Naive B cell (primary cell): Measurements from ENCODE around the gene ZSWIM5. TPM values are rescaled to one million over a fixed set of nuclear protein-coding genes. Genes with fewer than 3 reads are reported as not detected.
"Not testable (repeated sequence)": the region's sequence is repeated elsewhere in the genome, so short reads cannot be mapped to it uniquely, and the experiment has no call there.

Experiments
- ATAC-seq, 2 donors: fragments of 150-1000 bp; cut with Tn5 transposase; 2 replicates each; pipeline ENCODE4 v1.10.0; 2021; ENCODE audit warnings: low read depth in 2 of 2, mild to moderate bottlenecking in 2 of 2, moderate library complexity in 2 of 2
- DNase-seq: peaks from one replicate; pipeline ENCODE4 v3.0.0; 2022
- H3K27ac Mint-ChIP-seq, 6 donors: one replicate each; pipeline ENCODE4 v1.8.0; 2020 to 2022; ENCODE audit warnings: mild to moderate bottlenecking in 6 of 6, mixed read lengths in 6 of 6, moderate library complexity in 5 of 6, inconsistent platforms in 2 of 6
- H3K27me3 Mint-ChIP-seq, 3 donors: one replicate each; pipeline ENCODE4 v1.8.0; 2021 to 2022; ENCODE audit warnings: mixed read lengths in 3 of 3, mild to moderate bottlenecking in 1 of 3
- H3K36me3 Mint-ChIP-seq, 2 donors: one replicate each; pipeline ENCODE4 v1.8.0; 2020 to 2022; ENCODE audit warnings: mixed read lengths in 2 of 2, inconsistent platforms in 1 of 2, mild to moderate bottlenecking in 1 of 2
- H3K4me1 Mint-ChIP-seq, 3 donors: one replicate each; pipeline ENCODE4 v1.8.0; 2020 to 2022; ENCODE audit warnings: mixed read lengths in 3 of 3, inconsistent platforms in 1 of 3, mild to moderate bottlenecking in 1 of 3, moderate library complexity in 1 of 3
- H3K4me3 Mint-ChIP-seq, 8 donors: one replicate each; pipeline ENCODE4 v1.8.0; 2020 to 2022; ENCODE audit warnings: mild to moderate bottlenecking in 8 of 8, mixed read lengths in 8 of 8, moderate library complexity in 8 of 8, inconsistent platforms in 2 of 8
- H3K9me3 Mint-ChIP-seq, 7 donors: one replicate each; pipeline ENCODE4 v1.8.0; 2020 to 2022; ENCODE audit warnings: mixed read lengths in 7 of 7, mild to moderate bottlenecking in 5 of 7, inconsistent platforms in 2 of 7, moderate library complexity in 1 of 7
- polyA plus RNA-seq, 6 donors: library from polyadenylated mRNA; unstranded; fragments of 300-500 nt; fragmentation: Illumina TruSeq; gene quantifications; one replicate each; pipeline ENCODE4 v1.2.3, GENCODE V29; 2021; ENCODE audit warnings: low read depth in 6 of 6

The ZSWIM5 gene
- polyA plus RNA-seq, 6 donors from 2014 or later = 0.07 to 0.11 TPM; not detected in 4

DNA sequence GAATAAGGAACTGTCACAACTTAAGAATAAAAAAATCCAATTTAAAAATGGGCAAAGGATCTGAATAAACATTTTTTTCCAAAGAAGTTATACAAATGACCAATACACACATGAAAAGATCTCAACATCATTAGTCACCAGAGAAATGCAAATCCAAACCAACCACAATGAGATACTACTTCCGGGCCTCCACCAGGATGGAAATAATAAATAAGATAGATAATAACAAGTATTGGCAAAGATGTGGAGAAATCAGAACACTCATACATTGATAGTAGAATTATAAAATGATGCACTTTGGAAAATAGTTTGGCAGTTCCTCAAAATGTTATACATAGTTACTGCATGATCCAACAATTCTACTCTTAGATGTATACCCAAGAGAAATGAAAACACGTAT lies 18.7 kb downstream of the ZSWIM5 start:
- ATAC-seq (no peak), DNase-seq (no peak)
- Mint-ChIP-seq H3K27me3 (peaks cover 0 to 6% (median 0%) of the 10 kb centered on the region in 3 donors), H3K9me3 (no peaks in the 10 kb centered on the region), H3K4me3 (no peak overlapping the region), H3K27ac (no peak overlapping the region), H3K4me1 (no peaks in the 10 kb centered on the region), H3K36me3 (peaks cover 0 to 4% of the 10 kb centered on the region in 2 donors)

DNA sequence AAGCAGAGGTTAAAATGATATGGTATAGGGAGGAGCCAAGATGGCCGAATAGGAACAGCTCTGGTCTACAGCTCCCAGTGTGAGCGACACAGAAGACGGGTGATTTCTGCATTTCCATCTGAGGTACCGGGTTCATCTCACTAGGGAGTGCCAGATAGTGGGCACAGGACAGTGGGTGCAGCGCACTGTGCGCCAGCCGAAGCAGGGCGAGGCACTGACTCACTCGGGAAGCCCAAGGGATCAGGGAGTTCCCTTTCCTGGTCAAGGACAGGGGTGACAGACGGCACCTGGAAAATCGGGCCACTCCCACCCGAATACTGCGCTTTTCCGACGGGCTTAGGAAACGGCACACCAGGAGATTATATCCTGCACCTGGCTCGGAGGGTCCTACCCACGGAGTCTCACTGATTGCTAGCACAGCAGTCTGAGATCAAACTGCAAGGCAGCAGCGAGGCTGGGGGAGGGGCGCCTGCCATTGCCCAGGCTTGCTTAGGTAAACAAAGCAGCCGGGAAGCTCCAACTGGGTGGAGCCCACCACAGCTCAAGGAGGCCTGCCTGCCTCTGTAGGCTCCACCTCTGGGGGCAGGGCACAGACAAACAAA lies 26.4 kb downstream of the ZSWIM5 start:
- H3K4me1 Mint-ChIP-seq, H3K4me3 Mint-ChIP-seq, ATAC-seq: not testable (repeated sequence)

DNA sequence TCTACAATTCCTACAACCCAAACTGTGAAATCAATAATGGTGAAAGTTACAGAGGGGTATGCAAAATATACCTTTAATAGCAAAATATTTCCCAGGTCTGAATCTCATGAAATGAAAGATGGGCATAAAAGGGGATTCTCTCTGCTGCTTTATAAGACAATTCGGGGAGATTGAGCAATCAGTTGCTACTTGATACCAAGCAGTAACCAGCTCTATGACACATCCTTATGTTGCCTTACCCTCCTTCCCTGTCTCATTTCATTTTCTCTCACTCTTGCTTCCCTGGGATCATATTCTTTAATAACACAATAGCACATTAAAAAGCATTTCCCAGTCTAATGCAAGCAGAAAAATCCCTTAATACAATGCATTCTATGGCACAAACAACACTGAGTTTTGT lies 29.0 kb downstream of the ZSWIM5 start:
- H3K27ac Mint-ChIP-seq = no peak overlapping the region
- peaks cover 5 to 11% (median 7%) of the 10 kb centered on the region in 7 donors for H3K9me3 Mint-ChIP-seq
- H3K4me1 Mint-ChIP-seq = no peaks in the 10 kb centered on the region
- ATAC-seq (no peak), DNase-seq (no peak)
- H3K27me3 Mint-ChIP-seq = peaks cover 9 to 33% (median 24%) of the 10 kb centered on the region in 3 donors
- no peak overlapping the region for H3K4me3 Mint-ChIP-seq
- H3K36me3 Mint-ChIP-seq = peaks cover 5 to 8% of the 10 kb centered on the region in 2 donors

More for the DNA sequence above, 26.4 kb downstream of the ZSWIM5 start:
- peaks cover 5 to 11% (median 7%) of the 10 kb centered on the region in 7 donors for H3K9me3 Mint-ChIP-seq
- peaks cover 9 to 33% (median 24%) of the 10 kb centered on the region in 3 donors for H3K27me3 Mint-ChIP-seq
- DNase-seq, H3K36me3 Mint-ChIP-seq, H3K27ac Mint-ChIP-seq: not testable (repeated sequence)

DNA sequence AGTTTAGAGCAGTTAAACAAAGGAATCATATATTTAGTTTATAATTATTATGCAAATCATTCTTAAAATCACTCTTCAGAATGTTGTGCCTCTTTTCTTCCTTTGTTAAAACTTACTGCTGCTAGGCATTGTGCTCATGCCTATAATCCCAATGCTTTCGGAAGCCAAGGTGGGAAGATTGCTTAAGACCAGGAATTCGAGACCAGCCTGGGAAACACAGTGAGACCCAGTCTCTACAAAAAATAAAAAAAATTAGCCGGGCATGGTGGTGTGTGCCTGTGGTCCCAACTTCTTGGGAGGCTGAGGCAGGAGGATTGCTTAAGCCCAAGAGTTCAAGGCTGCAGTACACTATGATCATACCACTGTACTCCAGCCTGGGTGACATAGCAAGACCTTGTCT lies 33.6 kb downstream of the ZSWIM5 start:
- Mint-ChIP-seq H3K36me3 (no peaks in the 10 kb centered on the region), H3K27ac (no peak overlapping the region), H3K4me1 (no peaks in the 10 kb centered on the region), H3K9me3 (no peaks in the 10 kb centered on the region), H3K27me3 (peaks cover 5 to 15% (median 12%) of the 10 kb centered on the region in 3 donors), H3K4me3 (no peak overlapping the region)
- ATAC-seq = no peak
- no peak for DNase-seq

DNA sequence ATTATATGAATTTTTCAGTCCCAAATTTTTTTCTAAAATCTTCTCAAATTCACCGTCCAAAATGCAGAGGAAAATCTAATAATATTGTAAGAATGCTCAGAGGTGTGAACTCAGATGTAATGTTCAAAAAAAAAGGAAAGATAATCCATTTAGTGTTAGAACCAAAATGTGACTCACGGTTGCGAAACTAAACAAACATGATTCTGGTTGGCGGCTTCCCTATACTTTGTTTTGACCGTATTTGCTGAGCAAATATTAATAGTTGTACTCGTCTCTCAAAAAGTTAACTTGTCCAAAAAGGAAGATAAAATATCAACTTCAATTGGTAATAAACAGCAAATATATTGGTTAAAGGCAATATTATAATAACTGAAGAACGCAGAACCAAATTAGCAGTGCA lies 34.4 kb downstream of the ZSWIM5 start:
- peaks cover 0 to 8% (median 7%) of the 10 kb centered on the region in 3 donors for H3K27me3 Mint-ChIP-seq
- no peaks in the 10 kb centered on the region for H3K9me3 Mint-ChIP-seq
- no peaks in the 10 kb centered on the region for H3K36me3 Mint-ChIP-seq

DNA sequence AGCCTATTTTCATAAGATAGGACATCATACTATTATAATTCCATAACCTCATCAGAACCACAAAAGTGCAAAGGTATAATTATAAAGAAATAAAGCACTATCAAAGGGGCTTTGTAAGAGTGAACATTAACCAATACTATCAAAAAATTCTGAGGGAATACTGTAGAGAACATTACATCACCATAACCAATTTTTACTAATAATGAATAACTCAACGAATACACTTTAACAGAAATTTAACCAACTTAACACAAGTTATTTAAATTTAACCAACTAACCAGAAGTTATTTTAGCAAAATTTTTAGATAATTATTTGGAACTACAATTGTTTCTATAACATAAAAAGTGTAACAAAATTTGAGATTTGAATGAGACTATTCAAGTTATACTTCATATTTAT lies 34.8 kb downstream of the ZSWIM5 start:
- Mint-ChIP-seq H3K36me3 (no peaks in the 10 kb centered on the region), H3K27ac (no peak overlapping the region)

More for the DNA sequence above, 34.4 kb downstream of the ZSWIM5 start:
- Mint-ChIP-seq H3K4me3 (no peak overlapping the region), H3K4me1 (no peaks in the 10 kb centered on the region), H3K27ac (no peak overlapping the region)
- ATAC-seq (no peak), DNase-seq (no peak)

DNA sequence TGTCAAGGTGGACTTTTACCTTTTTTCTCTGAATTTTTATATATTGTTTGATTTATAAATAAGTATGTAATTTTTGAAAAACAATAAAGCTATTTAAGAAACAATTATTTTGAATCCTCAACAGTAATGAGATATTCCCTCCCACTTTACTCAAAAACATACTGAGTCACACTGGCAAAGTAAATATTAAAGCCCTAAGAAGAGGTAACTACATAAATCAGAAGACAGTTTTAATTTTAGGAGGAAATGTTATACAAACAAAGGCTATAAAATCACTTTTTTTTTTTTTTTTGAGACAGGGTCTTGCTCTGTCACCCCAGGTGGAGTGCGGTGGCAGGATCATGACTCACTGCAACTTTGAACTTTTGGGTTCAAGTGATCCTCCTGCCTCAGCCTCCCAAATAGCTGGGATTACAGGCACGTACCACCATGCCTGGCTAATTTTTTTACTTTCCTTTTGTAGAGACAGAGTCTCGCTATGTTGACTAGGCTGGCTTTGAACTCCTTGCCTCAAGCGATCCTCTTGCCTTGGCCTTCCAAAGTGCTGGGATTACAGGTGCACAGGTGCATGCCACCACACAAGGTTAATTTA lies 36.2 kb downstream of the ZSWIM5 start:
- H3K36me3 Mint-ChIP-seq = no peaks in the 10 kb centered on the region
- no peaks in the 10 kb centered on the region for H3K4me1 Mint-ChIP-seq
- H3K4me3 Mint-ChIP-seq = no peak overlapping the region
- no peak overlapping the region for H3K27ac Mint-ChIP-seq
- no peak for ATAC-seq
- H3K27me3 Mint-ChIP-seq = peaks cover 3 to 5% (median 4%) of the 10 kb centered on the region in 3 donors
- no peak for DNase-seq
- peaks cover 0 to 5% (median under 1%) of the 10 kb centered on the region in 7 donors for H3K9me3 Mint-ChIP-seq

More for the DNA sequence above, 34.8 kb downstream of the ZSWIM5 start:
- peaks cover 0 to 3% (median 3%) of the 10 kb centered on the region in 3 donors for H3K27me3 Mint-ChIP-seq
- DNase-seq (no peak), ATAC-seq (no peak)
- no peaks in the 10 kb centered on the region for H3K4me1 Mint-ChIP-seq
- no peak overlapping the region for H3K4me3 Mint-ChIP-seq
- no peaks in the 10 kb centered on the region for H3K9me3 Mint-ChIP-seq

DNA sequence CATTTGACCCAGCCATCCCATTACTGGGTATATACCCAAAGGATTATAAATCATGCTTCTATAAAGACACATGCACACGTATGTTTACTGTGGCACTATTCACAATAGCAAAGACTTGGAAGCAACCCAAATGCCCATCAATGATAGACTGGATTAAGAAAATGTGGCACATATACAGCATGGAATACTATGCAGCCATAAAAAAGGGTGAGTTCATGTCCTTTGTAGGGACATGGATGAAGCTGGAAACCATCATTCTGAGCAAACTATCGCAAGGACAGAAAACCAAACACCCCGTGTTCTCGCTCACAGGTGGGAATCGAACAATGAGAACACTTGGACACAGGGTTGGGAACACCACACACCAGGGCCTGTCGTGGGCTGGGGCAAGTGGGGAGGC lies 38.5 kb downstream of the ZSWIM5 start:
- not testable (repeated sequence) for H3K36me3 Mint-ChIP-seq, H3K4me1 Mint-ChIP-seq, H3K27ac Mint-ChIP-seq, DNase-seq, ATAC-seq, H3K4me3 Mint-ChIP-seq
- Mint-ChIP-seq H3K9me3 (peaks cover 5 to 24% (median 13%) of the 10 kb centered on the region in 7 donors), H3K27me3 (peaks cover 13 to 26% (median 16%) of the 10 kb centered on the region in 3 donors)

DNA sequence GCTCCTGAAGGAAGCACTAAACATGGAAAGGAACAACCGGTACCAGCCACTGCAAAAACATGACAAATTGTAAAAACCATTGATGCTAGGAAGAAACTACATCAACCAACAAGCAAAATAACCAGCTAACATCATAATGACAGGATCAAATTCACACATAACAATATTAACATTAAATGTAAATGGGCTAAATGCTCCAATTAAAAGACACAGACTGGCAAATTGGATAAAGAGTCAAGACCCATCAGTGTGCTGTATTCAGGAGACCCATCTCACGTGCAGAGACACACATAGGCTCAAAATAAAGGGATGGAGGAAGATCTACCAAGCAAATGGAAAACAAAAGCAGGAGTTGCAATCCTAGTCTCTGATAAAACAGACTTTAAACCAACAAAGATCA lies 42.1 kb downstream of the ZSWIM5 start:
- not testable (repeated sequence) for ATAC-seq, H3K27ac Mint-ChIP-seq, H3K4me1 Mint-ChIP-seq, H3K4me3 Mint-ChIP-seq, H3K36me3 Mint-ChIP-seq, DNase-seq
- H3K27me3 Mint-ChIP-seq = peaks cover 22 to 33% (median 25%) of the 10 kb centered on the region in 3 donors
- H3K9me3 Mint-ChIP-seq = peaks cover 5 to 25% (median 13%) of the 10 kb centered on the region in 7 donors

DNA sequence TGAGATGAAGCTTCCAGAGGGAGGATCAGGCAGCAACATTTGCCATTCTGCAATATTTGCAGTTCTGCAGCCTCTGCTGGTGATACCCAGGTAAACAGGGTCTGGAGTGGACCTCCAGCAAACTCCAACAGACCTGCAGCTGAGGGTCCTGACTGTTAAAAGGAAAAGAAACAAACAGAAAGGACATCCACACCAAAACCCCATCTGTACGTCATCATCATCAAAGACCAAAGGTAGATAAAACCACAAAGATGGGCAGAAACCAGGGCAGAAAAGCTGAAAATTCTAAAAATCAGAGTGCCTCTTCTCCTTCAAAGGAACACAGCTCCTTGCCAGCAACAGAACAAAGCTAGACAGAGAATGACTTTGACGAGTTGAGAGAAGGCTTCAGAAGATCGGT lies 43.3 kb downstream of the ZSWIM5 start:
- H3K27ac Mint-ChIP-seq, H3K4me3 Mint-ChIP-seq, ATAC-seq, DNase-seq, H3K4me1 Mint-ChIP-seq, H3K36me3 Mint-ChIP-seq: not testable (repeated sequence)
- peaks cover 5 to 25% (median 13%) of the 10 kb centered on the region in 7 donors for H3K9me3 Mint-ChIP-seq
- H3K27me3 Mint-ChIP-seq = peaks cover 22 to 33% (median 25%) of the 10 kb centered on the region in 3 donors

DNA sequence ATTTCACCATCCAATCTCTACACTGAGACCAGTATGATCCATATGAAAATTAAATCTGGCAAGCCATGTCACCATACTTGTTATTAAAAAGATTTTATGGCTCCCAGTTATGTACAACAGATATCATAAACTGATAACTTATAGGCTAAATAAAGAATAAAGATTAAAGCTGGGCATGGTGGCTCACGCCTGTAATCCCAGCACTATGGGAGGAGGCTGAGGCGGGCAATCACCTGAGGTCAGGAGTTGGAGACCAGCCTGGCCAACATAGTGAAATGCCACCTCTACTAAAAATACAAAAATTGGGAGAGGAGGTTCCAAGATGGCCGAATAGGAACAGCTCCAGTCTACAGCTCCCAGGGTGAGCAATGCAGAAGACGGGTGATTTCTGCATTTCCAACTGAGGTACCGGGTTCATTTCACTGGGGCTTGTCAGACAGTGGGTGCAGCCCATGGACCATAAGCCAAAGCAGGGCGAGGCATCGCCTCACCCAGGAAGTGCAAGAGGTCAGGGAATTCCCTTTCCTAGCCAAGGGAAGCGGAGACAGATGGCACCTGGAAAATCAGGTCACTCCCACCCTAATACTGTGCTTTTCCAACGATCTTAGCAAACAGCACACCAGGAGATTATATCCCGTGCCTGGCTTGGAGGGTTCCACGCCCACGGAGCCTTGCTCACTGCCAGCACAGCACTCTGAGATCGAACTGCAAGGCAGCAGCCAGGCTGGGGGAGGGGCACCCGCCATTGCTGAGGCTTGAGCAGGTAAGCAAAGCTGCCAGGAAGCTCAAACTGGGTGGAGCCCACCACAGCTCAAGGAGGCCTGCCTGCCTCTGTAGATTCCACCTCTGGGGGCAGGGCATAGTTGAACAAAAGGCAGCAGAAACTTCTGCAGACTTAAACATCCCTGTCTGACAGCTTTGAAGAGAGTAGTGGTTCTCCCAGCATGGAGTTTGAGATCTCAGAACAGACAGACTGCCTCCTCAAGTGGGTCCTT lies 44.1 kb downstream of the ZSWIM5 start:
- Mint-ChIP-seq H3K9me3 (peaks cover 5 to 25% (median 13%) of the 10 kb centered on the region in 7 donors), H3K27me3 (peaks cover 22 to 33% (median 25%) of the 10 kb centered on the region in 3 donors), H3K27ac (peak overlapping the region in 1 of 6 donors; percentile 40)
- H3K36me3 Mint-ChIP-seq, DNase-seq, H3K4me3 Mint-ChIP-seq, ATAC-seq, H3K4me1 Mint-ChIP-seq: not testable (repeated sequence)

DNA sequence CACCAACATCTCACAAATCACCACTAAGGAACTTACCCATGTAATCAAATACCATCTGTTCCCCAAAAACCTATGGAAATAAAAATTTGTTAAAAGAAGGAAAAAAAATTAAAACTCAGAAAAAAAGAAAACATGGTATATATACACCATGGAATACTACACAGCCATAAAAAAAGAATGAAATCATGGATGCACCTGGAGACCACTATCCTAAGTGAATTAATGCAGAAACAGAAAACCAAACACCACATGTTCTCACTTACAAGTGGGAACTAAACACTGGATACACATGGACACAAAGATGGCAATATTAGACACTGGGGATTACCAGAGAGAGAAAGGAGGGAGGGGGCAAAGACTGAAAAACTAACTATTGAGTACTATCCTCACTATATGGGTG lies 50.4 kb downstream of the ZSWIM5 start:
- ATAC-seq = no peak
- no peaks in the 10 kb centered on the region for H3K36me3 Mint-ChIP-seq
- no peak overlapping the region for H3K27ac Mint-ChIP-seq

DNA sequence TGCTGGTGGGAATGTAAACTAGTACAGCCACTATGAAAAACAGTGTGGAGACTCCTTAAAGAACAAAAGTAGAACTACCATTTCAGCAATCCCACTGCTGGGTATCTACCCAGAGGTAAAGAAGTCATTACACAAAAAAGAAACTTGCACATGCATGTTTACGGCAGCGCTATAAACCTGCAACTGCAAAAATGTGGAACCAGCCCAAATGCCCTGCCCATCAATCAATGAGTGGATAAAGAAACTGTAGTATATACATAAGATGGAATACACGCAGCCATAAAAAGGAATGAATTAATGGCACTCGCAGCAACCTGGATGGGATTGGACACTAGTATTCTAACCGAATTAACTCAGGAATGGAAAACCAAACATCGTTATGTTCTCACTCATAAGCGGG lies 51.0 kb downstream of the ZSWIM5 start:
- H3K4me1 Mint-ChIP-seq = no peaks in the 10 kb centered on the region
- H3K27ac Mint-ChIP-seq = no peak overlapping the region
- H3K27me3 Mint-ChIP-seq = peaks cover 9 to 38% (median 20%) of the 10 kb centered on the region in 3 donors
- ATAC-seq (no peak), DNase-seq (no peak)
- H3K36me3 Mint-ChIP-seq = no peaks in the 10 kb centered on the region
- no peak overlapping the region for H3K4me3 Mint-ChIP-seq
- peaks cover 0 to 14% (median 6%) of the 10 kb centered on the region in 7 donors for H3K9me3 Mint-ChIP-seq

More for the DNA sequence above, 50.4 kb downstream of the ZSWIM5 start:
- DNase-seq = no peak
- Mint-ChIP-seq H3K27me3 (peaks cover 9 to 38% (median 14%) of the 10 kb centered on the region in 3 donors), H3K9me3 (peaks cover 0 to 14% (median 6%) of the 10 kb centered on the region in 7 donors), H3K4me3 (no peak overlapping the region), H3K4me1 (no peaks in the 10 kb centered on the region)
